Measurements from ENCODE around the gene FAM168A.

DNA sequence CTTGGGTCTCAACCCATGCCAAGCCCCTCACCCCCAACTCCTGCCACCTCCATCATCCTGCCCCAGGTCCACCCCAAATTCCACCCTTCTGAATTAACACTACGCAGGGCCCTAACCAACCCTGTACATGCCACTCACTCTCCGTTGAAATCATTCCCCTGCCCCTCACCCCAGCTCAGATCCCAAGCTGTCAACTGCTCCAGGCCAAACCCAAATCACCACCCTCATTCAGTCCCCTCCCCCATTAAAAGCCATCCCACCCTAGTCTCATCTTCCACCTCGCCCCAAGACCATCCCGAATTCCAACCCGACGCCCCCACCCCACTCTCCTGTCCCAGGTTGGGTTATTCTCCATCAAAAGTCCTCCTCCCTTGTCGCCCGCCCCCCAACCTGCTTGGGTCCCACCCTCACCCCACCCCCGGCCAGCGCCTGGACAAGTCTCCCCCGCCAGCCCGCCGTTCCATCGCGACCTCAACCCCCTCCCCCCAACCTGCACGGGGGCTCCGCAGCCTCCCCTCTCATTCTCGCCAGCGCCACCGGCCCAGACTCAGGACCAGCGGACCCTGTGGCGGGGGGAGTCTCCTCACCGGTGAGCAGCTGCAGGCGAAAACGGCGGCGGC is 466 bp downstream of the FAM168A start:
- TF ChIP-seq, protein P1, sequence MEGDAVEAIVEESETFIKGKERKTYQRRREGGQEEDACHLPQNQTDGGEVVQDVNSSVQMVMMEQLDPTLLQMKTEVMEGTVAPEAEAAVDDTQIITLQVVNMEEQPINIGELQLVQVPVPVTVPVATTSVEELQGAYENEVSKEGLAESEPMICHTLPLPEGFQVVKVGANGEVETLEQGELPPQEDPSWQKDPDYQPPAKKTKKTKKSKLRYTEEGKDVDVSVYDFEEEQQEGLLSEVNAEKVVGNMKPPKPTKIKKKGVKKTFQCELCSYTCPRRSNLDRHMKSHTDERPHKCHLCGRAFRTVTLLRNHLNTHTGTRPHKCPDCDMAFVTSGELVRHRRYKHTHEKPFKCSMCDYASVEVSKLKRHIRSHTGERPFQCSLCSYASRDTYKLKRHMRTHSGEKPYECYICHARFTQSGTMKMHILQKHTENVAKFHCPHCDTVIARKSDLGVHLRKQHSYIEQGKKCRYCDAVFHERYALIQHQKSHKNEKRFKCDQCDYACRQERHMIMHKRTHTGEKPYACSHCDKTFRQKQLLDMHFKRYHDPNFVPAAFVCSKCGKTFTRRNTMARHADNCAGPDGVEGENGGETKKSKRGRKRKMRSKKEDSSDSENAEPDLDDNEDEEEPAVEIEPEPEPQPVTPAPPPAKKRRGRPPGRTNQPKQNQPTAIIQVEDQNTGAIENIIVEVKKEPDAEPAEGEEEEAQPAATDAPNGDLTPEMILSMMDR (optimal IDR thresholded peaks at IDR 0.05 in 1 of 3, IDR thresholded peaks at IDR 0.05 in 1 of 3, conservative IDR thresholded peaks at IDR 0.05 in 1 of 3; ENCODE audit: extremely low read depth in 1 of 3, insufficient read depth in 2 of 3, low read length in 3 of 3), result no peak
- no peak for TF ChIP-seq EZH2 (IDR thresholded peaks at IDR 0.05; ENCODE audit: low read length)

All from keratinocyte (primary cell).